ENCODE measurements around the gene CDX1.

CDX1 gene

GRCh38 chr5:150166650-150167511, at the start of gene CDX1:
TSS of gene CDX1 (plus strand) at chr5:150166778. CDS start at chr5:150166877, 99 bp downstream.
- DNase-seq (ENCODE audit: low spot score) = no peak

GRCh38 chr5:150117945-150118560, 48.5 kb upstream of the CDX1 start:
- DNase-seq (ENCODE audit: low spot score) = no peak

GRCh38 chr5:150118561-150119229, 47.9 kb upstream of the CDX1 start:
- no peak for DNase-seq (ENCODE audit: low spot score)

GRCh38 chr5:150119421-150120061, 47.0 kb upstream of the CDX1 start:
- DNase-seq (ENCODE audit: low spot score) = no peak

GRCh38 chr5:150120062-150120441, 46.5 kb upstream of the CDX1 start:
- DNase-seq (ENCODE audit: low spot score) = no peak

- DNase-seq (ENCODE audit: low spot score) = no peak
Observed at GRCh38 chr5:150120617-150121447, 45.7 kb upstream of the CDX1 start.

GRCh38 chr5:150121448-150122157, 45.0 kb upstream of the CDX1 start:
- DNase-seq (ENCODE audit: low spot score) = no peak

GRCh38 chr5:150122158-150122510, 44.4 kb upstream of the CDX1 start:
- no peak for DNase-seq (ENCODE audit: low spot score)

GRCh38 chr5:150122536-150123481, 43.8 kb upstream of the CDX1 start:
- DNase-seq (ENCODE audit: low spot score) = no peak

GRCh38 chr5:150123542-150123941, 43.0 kb upstream of the CDX1 start:
- no peak for DNase-seq (ENCODE audit: low spot score)

GRCh38 chr5:150124111-150124557, 42.4 kb upstream of the CDX1 start:
- DNase-seq (ENCODE audit: low spot score) = no peak

GRCh38 chr5:150124596-150124995, 42.0 kb upstream of the CDX1 start:
- DNase-seq (ENCODE audit: low spot score) = no peak

GRCh38 chr5:150125334-150125733, 41.2 kb upstream of the CDX1 start:
- no peak for DNase-seq (ENCODE audit: low spot score)

- DNase-seq (ENCODE audit: low spot score) = no peak
Observed at GRCh38 chr5:150126199-150126920, 40.2 kb upstream of the CDX1 start.

- no peak for DNase-seq (ENCODE audit: low spot score)
Observed at GRCh38 chr5:150126921-150127265, 39.7 kb upstream of the CDX1 start.

- no peak for DNase-seq (ENCODE audit: low spot score)
Observed at GRCh38 chr5:150129454-150129812, 37.1 kb upstream of the CDX1 start.

- DNase-seq (ENCODE audit: low spot score) = peak; percentile 70
Observed at GRCh38 chr5:150129813-150130492, 36.6 kb upstream of the CDX1 start.

GRCh38 chr5:150130493-150130922, 36.1 kb upstream of the CDX1 start:
- no peak for DNase-seq (ENCODE audit: low spot score)

- DNase-seq (ENCODE audit: low spot score) = no peak
Observed at GRCh38 chr5:150131461-150131860, 35.1 kb upstream of the CDX1 start.

All from COLO829 (cell line).